Mammary epithelial cell (primary cell): ENCODE data around the gene HLA-DOB.

Experiments
- EZH2 ChIP-seq: IDR thresholded peaks from 2 replicates; pipeline ENCODE4 v1.6.1; 2012; ENCODE audit warnings: low read length, inconsistent platforms, borderline replicate concordance
- TF ChIP-seq, protein P1 (sequence below), 2 donors: IDR thresholded peaks in 1 of 2; conservative IDR thresholded peaks in 1 of 2; 2 replicates each; pipeline ENCODE4 v1.5.1; 2011 to 2012; ENCODE audit warnings: inconsistent platforms in 2 of 2, low read length in 2 of 2, mild to moderate bottlenecking in 2 of 2, control low read depth in 1 of 2, low read depth in 1 of 2; ENCODE audit not compliant: insufficient read depth in 1 of 2; ENCODE audit errors: extremely low read depth in 1 of 2

DNA sequence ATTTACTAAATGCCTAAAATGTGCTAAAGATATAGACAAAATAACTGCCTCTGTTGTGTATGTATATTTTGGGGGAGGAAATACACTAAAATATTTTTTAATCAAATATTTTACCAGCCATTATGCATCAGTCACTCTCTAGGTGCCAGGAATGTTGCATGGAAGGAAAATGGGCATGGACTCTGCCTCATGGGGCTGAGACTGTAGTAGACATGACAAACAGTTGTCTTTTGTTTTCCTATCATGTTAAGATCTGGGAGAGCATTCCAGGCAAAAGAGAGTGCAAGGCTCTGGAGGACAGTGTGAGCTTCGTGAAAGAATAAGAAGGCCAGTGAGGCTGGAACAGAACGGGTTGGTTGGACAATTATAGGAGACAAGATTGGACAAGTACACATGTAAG is 26.5 kb downstream of the HLA-DOB start:
- TF ChIP-seq, protein P1, sequence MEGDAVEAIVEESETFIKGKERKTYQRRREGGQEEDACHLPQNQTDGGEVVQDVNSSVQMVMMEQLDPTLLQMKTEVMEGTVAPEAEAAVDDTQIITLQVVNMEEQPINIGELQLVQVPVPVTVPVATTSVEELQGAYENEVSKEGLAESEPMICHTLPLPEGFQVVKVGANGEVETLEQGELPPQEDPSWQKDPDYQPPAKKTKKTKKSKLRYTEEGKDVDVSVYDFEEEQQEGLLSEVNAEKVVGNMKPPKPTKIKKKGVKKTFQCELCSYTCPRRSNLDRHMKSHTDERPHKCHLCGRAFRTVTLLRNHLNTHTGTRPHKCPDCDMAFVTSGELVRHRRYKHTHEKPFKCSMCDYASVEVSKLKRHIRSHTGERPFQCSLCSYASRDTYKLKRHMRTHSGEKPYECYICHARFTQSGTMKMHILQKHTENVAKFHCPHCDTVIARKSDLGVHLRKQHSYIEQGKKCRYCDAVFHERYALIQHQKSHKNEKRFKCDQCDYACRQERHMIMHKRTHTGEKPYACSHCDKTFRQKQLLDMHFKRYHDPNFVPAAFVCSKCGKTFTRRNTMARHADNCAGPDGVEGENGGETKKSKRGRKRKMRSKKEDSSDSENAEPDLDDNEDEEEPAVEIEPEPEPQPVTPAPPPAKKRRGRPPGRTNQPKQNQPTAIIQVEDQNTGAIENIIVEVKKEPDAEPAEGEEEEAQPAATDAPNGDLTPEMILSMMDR (conservative IDR thresholded peaks at IDR 0.05 in 1 of 2, IDR thresholded peaks at IDR 0.05 in 1 of 2; ENCODE audit: extremely low read depth in 1 of 2, insufficient read depth in 1 of 2, low read depth in 1 of 2, low read length in 2 of 2), result no peak
- TF ChIP-seq EZH2, result no peak
